Esophagus squamous epithelium (tissue), 4 donors: Measurements from ENCODE around the gene PLEKHG4B.

Source experiments
- CTCF ChIP-seq, 6 experiments: fragments of 450-650 bp in 4 of 6; fragments of 200-600 bp in 2 of 6; sonication (generic) in 2 of 6; IDR thresholded peaks; one replicate each; pipeline ENCODE4 v1.5.1; 2016 to 2019; ENCODE audit warnings: antibody characterized with exemption in 6 of 6, mild to moderate bottlenecking in 4 of 6, moderate library complexity in 4 of 6
- POLR2A ChIP-seq, 4 donors: fragments of 450-650 bp; IDR thresholded peaks; one replicate each; pipeline ENCODE4 v1.6.1; 2017; ENCODE audit warnings: antibody characterized with exemption in 4 of 4, mild to moderate bottlenecking in 4 of 4, moderate library complexity in 3 of 4

- TF ChIP-seq CTCF (IDR thresholded peaks at IDR 0.05) (no peak), POLR2A (IDR thresholded peaks at IDR 0.05) (no peak)
These were observed 6.5 kb upstream of the PLEKHG4B start for GRCh38 chr5:85334-85995.
